MG63 (cell line): Measurements from ENCODE around the gene CYSTM1. TPM values are rescaled to one million over a fixed set of nuclear protein-coding genes. Genes with fewer than 3 reads are reported as not detected.
"Not testable (repeated sequence)": the region's sequence is repeated elsewhere in the genome, so short reads cannot be mapped to it uniquely, and the experiment has no call there.

ENCODE experiments used
- DNase-seq: peaks from one replicate; pipeline ENCODE4 v3.0.0-alpha.2; 2020
- H3K27me3 ChIP-seq: fragments of 250-450 bp; sonication (Bioruptor Pico); 2 replicates; pipeline ENCODE4 v1.5.1; 2020; ENCODE audit warnings: mild to moderate bottlenecking, moderate library complexity
- H3K36me3 ChIP-seq: fragments of 250-450 bp; sonication (Bioruptor Pico); 2 replicates; pipeline ENCODE4 v1.5.1; 2020; ENCODE audit warnings: mild to moderate bottlenecking, moderate library complexity
- H3K4me3 ChIP-seq: fragments of 250-450 bp; sonication (Bioruptor Pico); 2 replicates; pipeline ENCODE4 v1.5.1; 2020; ENCODE audit warnings: mild to moderate bottlenecking, moderate library complexity
- H3K9me3 ChIP-seq: fragments of 250-450 bp; sonication (Bioruptor Pico); 2 replicates; pipeline ENCODE4 v1.5.1; 2020; ENCODE audit warnings: mild to moderate bottlenecking, moderate library complexity
- total RNA-seq: library from RNA; depleted of rRNA; stranded (reverse); fragments of >200 nt; shearing (Covaris generic); gene quantifications from 2 replicates; pipeline ENCODE4 v1.2.3, GENCODE V29; 2014; ENCODE audit warnings: low replicate concordance

CYSTM1 gene
- total RNA-seq, 1 experiment from 2014 or later = 29.4 TPM

- H3K27me3 ChIP-seq = no peaks in the 10 kb centered on the region
- no peaks in the 10 kb centered on the region for H3K36me3 ChIP-seq
- no peaks in the 10 kb centered on the region for H3K9me3 ChIP-seq
- H3K4me3 ChIP-seq = no peak overlapping the region
- no peak for DNase-seq
These were observed 29.7 kb upstream of the CYSTM1 start for GRCh38 chr5:140145256-140145655.

- no peak for DNase-seq
These were observed 29.0 kb upstream of the CYSTM1 start for GRCh38 chr5:140145818-140146522.

GRCh38 chr5:140146523-140146842 lies 28.5 kb upstream of the CYSTM1 start:
- Histone ChIP-seq H3K9me3 (no peaks in the 10 kb centered on the region), H3K36me3 (no peaks in the 10 kb centered on the region), H3K27me3 (no peaks in the 10 kb centered on the region), H3K4me3 (no peak overlapping the region)
- no peak for DNase-seq

More at GRCh38 chr5:140145818-140146522, 29.0 kb upstream of the CYSTM1 start:
- Histone ChIP-seq H3K36me3 (no peaks in the 10 kb centered on the region), H3K9me3 (no peaks in the 10 kb centered on the region), H3K4me3 (no peak overlapping the region), H3K27me3 (no peaks in the 10 kb centered on the region)

- Histone ChIP-seq H3K4me3 (no peak overlapping the region), H3K27me3 (no peaks in the 10 kb centered on the region), H3K9me3 (no peaks in the 10 kb centered on the region), H3K36me3 (no peaks in the 10 kb centered on the region)
- DNase-seq = no peak
These were observed 27.5 kb upstream of the CYSTM1 start for GRCh38 chr5:140147460-140147859.

GRCh38 chr5:140148508-140148907 lies 26.5 kb upstream of the CYSTM1 start:
- no peaks in the 10 kb centered on the region for H3K27me3 ChIP-seq
- H3K9me3 ChIP-seq = no peaks in the 10 kb centered on the region
- no peaks in the 10 kb centered on the region for H3K36me3 ChIP-seq
- peak; percentile 20 for DNase-seq
- no peak overlapping the region for H3K4me3 ChIP-seq

- H3K4me3 ChIP-seq = no peak overlapping the region
- no peak for DNase-seq
- H3K36me3 ChIP-seq = no peaks in the 10 kb centered on the region
- H3K27me3 ChIP-seq = no peaks in the 10 kb centered on the region
- H3K9me3 ChIP-seq = no peaks in the 10 kb centered on the region
These were observed 24.8 kb upstream of the CYSTM1 start for GRCh38 chr5:140150201-140150600.

- Histone ChIP-seq H3K27me3 (no peaks in the 10 kb centered on the region), H3K36me3 (no peaks in the 10 kb centered on the region), H3K4me3 (no peak overlapping the region), H3K9me3 (no peaks in the 10 kb centered on the region)
- no peak for DNase-seq
These were observed 23.6 kb upstream of the CYSTM1 start for GRCh38 chr5:140151144-140152021.

GRCh38 chr5:140152022-140152999 lies 22.7 kb upstream of the CYSTM1 start:
- Histone ChIP-seq H3K4me3 (no peak overlapping the region), H3K27me3 (no peaks in the 10 kb centered on the region), H3K36me3 (no peaks in the 10 kb centered on the region), H3K9me3 (no peaks in the 10 kb centered on the region)
- no peak for DNase-seq

- DNase-seq = no peak
- no peaks in the 10 kb centered on the region for H3K36me3 ChIP-seq
- no peaks in the 10 kb centered on the region for H3K9me3 ChIP-seq
- H3K27me3 ChIP-seq = no peaks in the 10 kb centered on the region
- H3K4me3 ChIP-seq = no peak overlapping the region
These were observed 21.7 kb upstream of the CYSTM1 start for GRCh38 chr5:140153255-140153654.

- Histone ChIP-seq H3K36me3 (no peaks in the 10 kb centered on the region), H3K27me3 (no peaks in the 10 kb centered on the region), H3K4me3 (no peak overlapping the region), H3K9me3 (no peaks in the 10 kb centered on the region)
- DNase-seq = no peak
These were observed 21.1 kb upstream of the CYSTM1 start for GRCh38 chr5:140153905-140154304.

GRCh38 chr5:140154710-140155381 lies 20.1 kb upstream of the CYSTM1 start:
- H3K36me3 ChIP-seq, DNase-seq, H3K9me3 ChIP-seq, H3K27me3 ChIP-seq, H3K4me3 ChIP-seq: not testable (repeated sequence)

- no peaks in the 10 kb centered on the region for H3K36me3 ChIP-seq
- H3K27me3 ChIP-seq = no peaks in the 10 kb centered on the region
- peak; percentile 86 for DNase-seq
- H3K4me3 ChIP-seq = peak overlapping the region; percentile 30
- H3K9me3 ChIP-seq = no peaks in the 10 kb centered on the region
These were observed 17.8 kb upstream of the CYSTM1 start for GRCh38 chr5:140157032-140157781.

- no peaks in the 10 kb centered on the region for H3K27me3 ChIP-seq
- H3K36me3 ChIP-seq = no peaks in the 10 kb centered on the region
- H3K4me3 ChIP-seq = no peak overlapping the region
- DNase-seq = no peak
- no peaks in the 10 kb centered on the region for H3K9me3 ChIP-seq
These were observed 15.7 kb upstream of the CYSTM1 start for GRCh38 chr5:140159014-140159927.

- H3K36me3 ChIP-seq = no peaks in the 10 kb centered on the region
- no peak overlapping the region for H3K4me3 ChIP-seq
- H3K9me3 ChIP-seq = no peaks in the 10 kb centered on the region
- no peaks in the 10 kb centered on the region for H3K27me3 ChIP-seq
- DNase-seq = no peak
These were observed 12.7 kb upstream of the CYSTM1 start for GRCh38 chr5:140162275-140162674.

GRCh38 chr5:140162781-140163180 lies 12.2 kb upstream of the CYSTM1 start:
- Histone ChIP-seq H3K4me3 (no peak overlapping the region), H3K27me3 (no peaks in the 10 kb centered on the region), H3K9me3 (no peaks in the 10 kb centered on the region), H3K36me3 (no peaks in the 10 kb centered on the region)
- DNase-seq = no peak
